ENCODE measurements around the gene RAMACL.

RAMACL gene

DNA sequence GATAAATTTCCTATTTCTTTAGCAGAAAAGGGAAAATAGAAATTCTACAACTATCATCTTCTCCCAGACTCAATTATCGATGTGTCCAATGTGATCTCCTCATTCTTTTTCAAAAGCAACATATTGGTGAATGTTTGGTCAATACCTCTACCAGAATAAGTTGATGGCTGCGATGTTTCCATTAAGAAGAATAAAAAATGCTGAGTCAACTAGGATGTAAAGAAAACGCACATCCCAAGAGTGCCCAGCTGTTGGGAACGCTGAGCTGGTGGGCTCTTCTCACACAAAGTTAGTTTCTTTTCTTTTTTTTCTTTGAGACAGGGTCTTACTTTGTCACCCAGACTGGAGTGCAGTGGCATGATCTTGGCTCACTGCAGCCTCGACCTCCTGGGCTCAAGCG is 39.8 kb downstream of the RAMACL start:
- no peak for TF ChIP-seq TEAD4 (IDR thresholded peaks at IDR 0.05)
- no peak for TF ChIP-seq EGR1 (IDR thresholded peaks at IDR 0.05)
- TF ChIP-seq RAD21 (IDR thresholded peaks at IDR 0.05; ENCODE audit: low read depth), result no peak
- no peak for TF ChIP-seq FOXM1 (IDR thresholded peaks at IDR 0.05; ENCODE audit: borderline replicate concordance, low read depth)
- TF ChIP-seq TAF1 (IDR thresholded peaks at IDR 0.05; ENCODE audit: low read depth), result no peak
- TF ChIP-seq, protein P1, sequence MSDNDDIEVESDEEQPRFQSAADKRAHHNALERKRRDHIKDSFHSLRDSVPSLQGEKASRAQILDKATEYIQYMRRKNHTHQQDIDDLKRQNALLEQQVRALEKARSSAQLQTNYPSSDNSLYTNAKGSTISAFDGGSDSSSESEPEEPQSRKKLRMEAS (IDR thresholded peaks at IDR 0.05), result no peak
- no peak for TF ChIP-seq CREB1 (IDR thresholded peaks at IDR 0.05; ENCODE audit: low read depth)
- TF ChIP-seq EP300 (IDR thresholded peaks at IDR 0.05; ENCODE audit: borderline replicate concordance), result no peak
- TF ChIP-seq ZBTB7A (IDR thresholded peaks at IDR 0.05; ENCODE audit: low read depth), result no peak

DNA sequence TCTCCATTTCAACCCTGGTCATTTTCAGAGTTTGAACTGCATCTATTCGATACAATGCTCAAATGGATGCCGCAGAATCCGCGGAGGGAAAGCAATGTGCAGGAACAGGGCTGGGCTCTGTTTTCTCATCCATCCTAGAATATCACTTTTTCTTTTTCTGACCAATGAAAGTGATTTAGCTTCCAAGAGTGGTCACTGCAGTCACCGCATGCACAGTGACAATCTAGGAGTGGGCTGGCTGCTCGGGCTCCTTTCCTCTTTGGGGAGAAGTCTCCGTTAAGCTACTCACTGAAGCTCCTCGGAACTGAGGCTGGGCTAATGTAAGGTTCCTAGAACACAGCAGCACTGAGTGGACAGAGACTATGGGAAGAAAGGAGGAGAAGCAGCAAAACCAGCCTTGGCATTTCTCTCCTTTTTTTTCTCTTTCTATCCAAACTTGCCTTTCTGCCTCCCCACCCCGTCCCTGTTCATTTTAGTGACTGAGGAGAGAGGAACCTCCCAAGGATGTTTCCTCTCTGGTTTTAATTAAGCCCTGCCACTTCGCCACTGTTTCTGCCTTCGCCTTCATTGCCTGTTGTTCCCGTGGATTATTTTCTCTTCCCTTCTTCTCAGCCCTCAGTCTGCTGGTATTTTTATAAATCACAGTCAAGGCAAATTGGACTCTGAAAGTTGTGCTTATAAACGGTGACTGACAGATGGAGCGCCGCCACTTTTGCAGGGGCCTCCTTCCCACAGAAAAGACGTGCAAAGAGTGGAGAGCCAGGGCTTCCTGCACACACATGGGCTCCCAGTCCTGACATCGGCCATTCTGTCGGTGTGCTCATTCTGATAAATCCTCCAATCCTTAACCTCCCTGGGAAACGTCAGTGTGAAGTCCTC is 41.1 kb downstream of the RAMACL start:
- TF ChIP-seq YY1 (IDR thresholded peaks at IDR 0.05; ENCODE audit: low read depth) (no peak), TCF12 (IDR thresholded peaks at IDR 0.05; ENCODE audit: low read depth) (no peak), EP300 (IDR thresholded peaks at IDR 0.05; ENCODE audit: borderline replicate concordance) (no peak), ZBTB7A (IDR thresholded peaks at IDR 0.05; ENCODE audit: low read depth) (no peak), TAF1 (IDR thresholded peaks at IDR 0.05; ENCODE audit: low read depth) (no peak), RAD21 (IDR thresholded peaks at IDR 0.05; ENCODE audit: low read depth) (no peak), EGR1 (IDR thresholded peaks at IDR 0.05) (no peak), FOXM1 (IDR thresholded peaks at IDR 0.05; ENCODE audit: borderline replicate concordance, low read depth) (no peak)
- TF ChIP-seq, protein P2, sequence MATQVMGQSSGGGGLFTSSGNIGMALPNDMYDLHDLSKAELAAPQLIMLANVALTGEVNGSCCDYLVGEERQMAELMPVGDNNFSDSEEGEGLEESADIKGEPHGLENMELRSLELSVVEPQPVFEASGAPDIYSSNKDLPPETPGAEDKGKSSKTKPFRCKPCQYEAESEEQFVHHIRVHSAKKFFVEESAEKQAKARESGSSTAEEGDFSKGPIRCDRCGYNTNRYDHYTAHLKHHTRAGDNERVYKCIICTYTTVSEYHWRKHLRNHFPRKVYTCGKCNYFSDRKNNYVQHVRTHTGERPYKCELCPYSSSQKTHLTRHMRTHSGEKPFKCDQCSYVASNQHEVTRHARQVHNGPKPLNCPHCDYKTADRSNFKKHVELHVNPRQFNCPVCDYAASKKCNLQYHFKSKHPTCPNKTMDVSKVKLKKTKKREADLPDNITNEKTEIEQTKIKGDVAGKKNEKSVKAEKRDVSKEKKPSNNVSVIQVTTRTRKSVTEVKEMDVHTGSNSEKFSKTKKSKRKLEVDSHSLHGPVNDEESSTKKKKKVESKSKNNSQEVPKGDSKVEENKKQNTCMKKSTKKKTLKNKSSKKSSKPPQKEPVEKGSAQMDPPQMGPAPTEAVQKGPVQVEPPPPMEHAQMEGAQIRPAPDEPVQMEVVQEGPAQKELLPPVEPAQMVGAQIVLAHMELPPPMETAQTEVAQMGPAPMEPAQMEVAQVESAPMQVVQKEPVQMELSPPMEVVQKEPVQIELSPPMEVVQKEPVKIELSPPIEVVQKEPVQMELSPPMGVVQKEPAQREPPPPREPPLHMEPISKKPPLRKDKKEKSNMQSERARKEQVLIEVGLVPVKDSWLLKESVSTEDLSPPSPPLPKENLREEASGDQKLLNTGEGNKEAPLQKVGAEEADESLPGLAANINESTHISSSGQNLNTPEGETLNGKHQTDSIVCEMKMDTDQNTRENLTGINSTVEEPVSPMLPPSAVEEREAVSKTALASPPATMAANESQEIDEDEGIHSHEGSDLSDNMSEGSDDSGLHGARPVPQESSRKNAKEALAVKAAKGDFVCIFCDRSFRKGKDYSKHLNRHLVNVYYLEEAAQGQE (IDR thresholded peaks at IDR 0.05; ENCODE audit: low read depth), result no peak
- TF ChIP-seq, protein P3, sequence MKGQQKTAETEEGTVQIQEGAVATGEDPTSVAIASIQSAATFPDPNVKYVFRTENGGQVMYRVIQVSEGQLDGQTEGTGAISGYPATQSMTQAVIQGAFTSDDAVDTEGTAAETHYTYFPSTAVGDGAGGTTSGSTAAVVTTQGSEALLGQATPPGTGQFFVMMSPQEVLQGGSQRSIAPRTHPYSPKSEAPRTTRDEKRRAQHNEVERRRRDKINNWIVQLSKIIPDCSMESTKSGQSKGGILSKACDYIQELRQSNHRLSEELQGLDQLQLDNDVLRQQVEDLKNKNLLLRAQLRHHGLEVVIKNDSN (IDR thresholded peaks at IDR 0.05), result no peak

DNA sequence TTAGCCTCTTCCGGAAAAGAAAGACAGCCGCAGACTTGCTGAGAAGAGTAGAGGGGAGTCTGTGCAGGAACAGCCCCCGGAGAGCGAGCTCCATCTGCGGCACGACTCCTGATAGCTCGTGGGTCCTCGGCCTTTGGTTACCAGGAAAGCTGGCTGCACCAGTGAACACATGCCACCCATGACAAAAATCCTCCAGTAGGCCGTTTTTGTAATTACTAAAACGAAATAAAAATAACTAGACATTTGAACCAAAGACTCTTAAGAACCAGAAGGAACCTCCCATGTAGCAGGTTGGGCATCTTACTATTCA is 42.2 kb downstream of the RAMACL start:
- TF ChIP-seq TEAD4 (IDR thresholded peaks at IDR 0.05) (no peak), TCF12 (IDR thresholded peaks at IDR 0.05; ENCODE audit: low read depth) (no peak), YY1 (IDR thresholded peaks at IDR 0.05; ENCODE audit: low read depth) (no peak), CREB1 (IDR thresholded peaks at IDR 0.05; ENCODE audit: low read depth) (no peak), RAD21 (IDR thresholded peaks at IDR 0.05; ENCODE audit: low read depth) (no peak), EGR1 (IDR thresholded peaks at IDR 0.05) (no peak), ZBTB7A (IDR thresholded peaks at IDR 0.05; ENCODE audit: low read depth) (no peak), CEBPB (IDR thresholded peaks at IDR 0.05) (no peak)
- TF ChIP-seq, protein P1 (IDR thresholded peaks at IDR 0.05), result no peak
- TF ChIP-seq, protein P2 (IDR thresholded peaks at IDR 0.05; ENCODE audit: low read depth), result no peak

DNA sequence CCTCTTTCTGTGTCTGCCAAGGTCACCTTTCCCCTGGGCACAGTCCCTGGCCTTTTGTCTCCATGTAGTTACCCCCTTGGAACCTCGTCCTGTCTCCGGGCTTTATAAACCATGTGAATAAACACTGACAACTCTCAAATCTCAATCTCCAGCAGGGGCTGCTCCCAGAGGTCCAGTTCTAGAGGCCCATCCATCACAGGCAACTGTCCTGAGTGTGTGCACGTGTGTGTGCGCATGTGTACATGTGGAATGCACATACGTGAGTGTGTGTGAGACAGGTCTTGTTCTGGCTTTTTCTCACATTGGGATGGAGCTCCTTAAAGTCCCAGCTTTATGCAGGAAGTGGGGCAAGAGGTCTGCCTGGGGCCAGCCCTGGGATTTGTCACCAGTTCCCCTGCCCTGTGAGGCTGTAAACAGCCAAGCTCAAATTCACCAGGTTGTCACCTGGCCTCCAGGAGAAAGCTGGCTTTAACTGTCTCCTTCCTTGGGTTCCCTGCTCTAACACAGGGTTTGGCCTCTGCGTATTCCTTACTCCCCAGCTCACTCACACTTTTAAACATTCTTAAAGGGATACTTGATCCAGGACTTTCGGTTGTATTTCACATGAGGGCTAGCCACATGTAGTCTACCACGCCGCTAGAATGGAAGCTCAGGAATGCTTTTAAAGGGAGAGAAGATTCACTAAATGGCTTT is 42.7 kb downstream of the RAMACL start:
- TF ChIP-seq, protein P2 (IDR thresholded peaks at IDR 0.05; ENCODE audit: low read depth), result no peak
- no peak for TF ChIP-seq NFIC (IDR thresholded peaks at IDR 0.05)
- no peak for TF ChIP-seq FOXM1 (IDR thresholded peaks at IDR 0.05; ENCODE audit: borderline replicate concordance, low read depth)
- TF ChIP-seq EGR1 (IDR thresholded peaks at IDR 0.05), result no peak
- TF ChIP-seq, protein P1 (IDR thresholded peaks at IDR 0.05), result no peak
